CD4-positive, alpha-beta T cell treated with Interleukin-15 for 4 hours (primary cell): Measurements from ENCODE around the gene CD8A.
"Not testable (repeated sequence)": the region's sequence is repeated elsewhere in the genome, so short reads cannot be mapped to it uniquely, and the experiment has no call there.

Source experiments
- DNase-seq: peaks from one replicate; pipeline ENCODE4 v3.0.0-alpha.2; 2020; ENCODE audit warnings: low spot score

The CD8A gene

GRCh38 chr2:86790676-86791572 lies at the start of gene CD8A:
Gene CD8A, minus strand, starts transcription at chr2:86790913. Its CDS starts 88 bp downstream, at chr2:86790825.
- peak; percentile 63 for DNase-seq

GRCh38 chr2:86839871-86840548 lies 49.3 kb upstream of the CD8A start:
- DNase-seq = not testable (repeated sequence)

GRCh38 chr2:86839455-86839854 lies 48.7 kb upstream of the CD8A start:
- not testable (repeated sequence) for DNase-seq

- DNase-seq = not testable (repeated sequence)
These were observed 47.0 kb upstream of the CD8A start for GRCh38 chr2:86837714-86838113.

- peak; percentile 82 for DNase-seq
These were observed 46.4 kb upstream of the CD8A start for GRCh38 chr2:86836915-86837695.

GRCh38 chr2:86835548-86835889 lies 44.8 kb upstream of the CD8A start:
- DNase-seq = not testable (repeated sequence)

- DNase-seq = no peak
These were observed 42.6 kb upstream of the CD8A start for GRCh38 chr2:86833315-86833714.

- DNase-seq = no peak
These were observed 41.8 kb upstream of the CD8A start for GRCh38 chr2:86832334-86833096.

- no peak for DNase-seq
These were observed 40.8 kb upstream of the CD8A start for GRCh38 chr2:86831537-86831936.

GRCh38 chr2:86826951-86827350 lies 36.2 kb upstream of the CD8A start:
- peak; percentile 52 for DNase-seq

GRCh38 chr2:86825693-86826381 lies 35.1 kb upstream of the CD8A start:
- DNase-seq = peak; percentile 74

- DNase-seq = peak; percentile 28
These were observed 34.5 kb upstream of the CD8A start for GRCh38 chr2:86825036-86825692.

GRCh38 chr2:86822668-86823345 lies 32.1 kb upstream of the CD8A start:
- DNase-seq = peak; percentile 37

GRCh38 chr2:86821842-86822241 lies 31.1 kb upstream of the CD8A start:
- no peak for DNase-seq

GRCh38 chr2:86821306-86821705 lies 30.6 kb upstream of the CD8A start:
- DNase-seq = no peak

- DNase-seq = no peak
These were observed 28.2 kb upstream of the CD8A start for GRCh38 chr2:86818957-86819356.

GRCh38 chr2:86818114-86818801 lies 27.5 kb upstream of the CD8A start:
- DNase-seq = no peak

- peak; percentile 49 for DNase-seq
These were observed 24.9 kb upstream of the CD8A start for GRCh38 chr2:86815611-86816010.

GRCh38 chr2:86809481-86810121 lies 18.9 kb upstream of the CD8A start:
- no peak for DNase-seq
